CMK (cell line): ENCODE data around the gene SCAF11.
"Not testable (repeated sequence)": the region's sequence is repeated elsewhere in the genome, so short reads cannot be mapped to it uniquely, and the experiment has no call there.

Experiments
- DNase-seq: peaks from one replicate; pipeline ENCODE4 v3.0.0-alpha.2; 2010; ENCODE audit warnings: low read depth

The SCAF11 gene, protein sequence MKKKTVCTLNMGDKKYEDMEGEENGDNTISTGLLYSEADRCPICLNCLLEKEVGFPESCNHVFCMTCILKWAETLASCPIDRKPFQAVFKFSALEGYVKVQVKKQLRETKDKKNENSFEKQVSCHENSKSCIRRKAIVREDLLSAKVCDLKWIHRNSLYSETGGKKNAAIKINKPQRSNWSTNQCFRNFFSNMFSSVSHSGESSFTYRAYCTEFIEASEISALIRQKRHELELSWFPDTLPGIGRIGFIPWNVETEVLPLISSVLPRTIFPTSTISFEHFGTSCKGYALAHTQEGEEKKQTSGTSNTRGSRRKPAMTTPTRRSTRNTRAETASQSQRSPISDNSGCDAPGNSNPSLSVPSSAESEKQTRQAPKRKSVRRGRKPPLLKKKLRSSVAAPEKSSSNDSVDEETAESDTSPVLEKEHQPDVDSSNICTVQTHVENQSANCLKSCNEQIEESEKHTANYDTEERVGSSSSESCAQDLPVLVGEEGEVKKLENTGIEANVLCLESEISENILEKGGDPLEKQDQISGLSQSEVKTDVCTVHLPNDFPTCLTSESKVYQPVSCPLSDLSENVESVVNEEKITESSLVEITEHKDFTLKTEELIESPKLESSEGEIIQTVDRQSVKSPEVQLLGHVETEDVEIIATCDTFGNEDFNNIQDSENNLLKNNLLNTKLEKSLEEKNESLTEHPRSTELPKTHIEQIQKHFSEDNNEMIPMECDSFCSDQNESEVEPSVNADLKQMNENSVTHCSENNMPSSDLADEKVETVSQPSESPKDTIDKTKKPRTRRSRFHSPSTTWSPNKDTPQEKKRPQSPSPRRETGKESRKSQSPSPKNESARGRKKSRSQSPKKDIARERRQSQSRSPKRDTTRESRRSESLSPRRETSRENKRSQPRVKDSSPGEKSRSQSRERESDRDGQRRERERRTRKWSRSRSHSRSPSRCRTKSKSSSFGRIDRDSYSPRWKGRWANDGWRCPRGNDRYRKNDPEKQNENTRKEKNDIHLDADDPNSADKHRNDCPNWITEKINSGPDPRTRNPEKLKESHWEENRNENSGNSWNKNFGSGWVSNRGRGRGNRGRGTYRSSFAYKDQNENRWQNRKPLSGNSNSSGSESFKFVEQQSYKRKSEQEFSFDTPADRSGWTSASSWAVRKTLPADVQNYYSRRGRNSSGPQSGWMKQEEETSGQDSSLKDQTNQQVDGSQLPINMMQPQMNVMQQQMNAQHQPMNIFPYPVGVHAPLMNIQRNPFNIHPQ (N-terminal part only)

DNA sequence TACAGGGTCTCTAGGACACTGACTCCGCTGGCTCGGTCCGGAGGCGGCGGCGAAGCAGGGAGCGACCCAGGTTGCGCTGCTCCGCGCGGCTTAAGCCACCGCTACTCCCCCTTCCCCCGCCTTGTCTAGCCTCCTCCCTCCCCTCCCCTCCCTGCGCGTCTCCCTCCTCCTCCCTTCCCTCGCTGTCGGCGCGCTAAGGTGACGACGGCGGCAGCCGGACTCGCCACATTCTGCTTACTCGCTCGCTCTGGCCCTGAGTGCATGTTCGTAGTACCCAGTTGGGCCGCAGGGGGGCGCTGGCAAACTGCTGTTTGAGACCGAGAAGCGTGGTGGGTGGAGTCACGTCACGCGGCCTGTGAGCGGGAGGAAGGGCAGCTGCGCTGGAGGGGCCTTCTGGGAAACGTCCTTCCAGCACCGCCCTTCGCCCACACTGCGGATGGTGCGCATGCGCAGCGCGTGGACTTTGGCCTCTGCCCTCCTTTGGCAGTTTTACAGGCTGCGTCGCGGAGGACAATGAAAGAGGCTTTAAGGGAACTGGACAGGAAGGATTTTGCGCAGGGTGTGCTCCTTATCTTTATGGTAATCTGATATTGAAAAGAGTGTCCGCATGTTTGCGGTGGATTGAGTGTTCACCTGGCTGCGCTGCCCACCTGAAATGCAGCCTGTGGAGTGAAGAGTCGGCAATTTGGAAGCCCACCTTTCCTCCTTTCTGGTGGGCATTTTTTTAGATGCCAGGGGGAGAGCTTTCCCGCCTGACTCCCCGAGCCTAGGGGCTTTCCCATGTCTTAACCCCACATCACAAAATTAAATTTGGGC, at the start of gene SCAF11:
Gene SCAF11, minus strand, starts transcription at position 107 of the 816 bp plus-strand sequence. CDS start 26,407 bp downstream, outside the sequence.
- DNase-seq: peak; percentile 100

- DNase-seq: peak; percentile 4
Observed at GRCh38 chr12:46037066-46037465, 46.7 kb upstream of the SCAF11 start.

DNA sequence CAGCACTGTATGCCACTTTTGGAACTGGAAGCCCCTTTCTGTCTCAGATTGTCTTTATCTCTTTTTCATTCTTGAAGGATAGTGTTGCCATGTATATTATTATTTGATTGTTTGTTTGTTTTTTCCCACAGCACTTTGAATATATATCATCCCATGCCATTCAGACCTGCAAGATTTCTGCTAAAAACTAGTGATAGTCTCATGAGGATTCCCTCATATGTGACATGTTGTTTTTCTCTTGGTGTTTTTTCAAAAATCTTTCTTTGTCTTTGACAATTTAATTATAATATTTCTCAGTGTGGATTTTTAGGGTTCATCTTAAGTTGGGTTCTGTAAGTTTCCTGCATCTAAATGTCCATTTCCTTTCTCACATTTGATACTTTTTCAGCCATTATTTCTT, 36.8 kb upstream of the SCAF11 start:
- no peak for DNase-seq

- DNase-seq: no peak
Observed at GRCh38 chr12:46024099-46024498, 33.7 kb upstream of the SCAF11 start.

DNA sequence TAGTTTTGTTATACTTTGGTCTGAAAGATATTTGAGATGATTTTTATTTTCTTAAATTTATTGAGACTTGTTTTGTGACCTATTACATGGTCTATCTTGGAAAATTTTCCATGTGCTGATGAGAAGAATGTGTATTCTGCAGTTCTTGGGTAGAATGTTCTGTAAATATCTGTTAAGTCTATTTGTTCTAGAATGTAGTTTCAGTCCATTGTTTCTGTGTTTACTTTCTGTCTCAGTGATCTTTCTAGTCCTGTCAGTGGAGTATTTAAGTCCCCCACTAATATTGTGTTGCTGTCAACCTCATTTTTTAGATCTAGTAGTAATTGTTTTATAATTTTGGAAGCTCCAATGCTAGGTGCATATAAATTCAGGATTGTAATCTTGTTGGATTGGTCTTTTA, 30.4 kb upstream of the SCAF11 start:
- DNase-seq: no peak

DNA sequence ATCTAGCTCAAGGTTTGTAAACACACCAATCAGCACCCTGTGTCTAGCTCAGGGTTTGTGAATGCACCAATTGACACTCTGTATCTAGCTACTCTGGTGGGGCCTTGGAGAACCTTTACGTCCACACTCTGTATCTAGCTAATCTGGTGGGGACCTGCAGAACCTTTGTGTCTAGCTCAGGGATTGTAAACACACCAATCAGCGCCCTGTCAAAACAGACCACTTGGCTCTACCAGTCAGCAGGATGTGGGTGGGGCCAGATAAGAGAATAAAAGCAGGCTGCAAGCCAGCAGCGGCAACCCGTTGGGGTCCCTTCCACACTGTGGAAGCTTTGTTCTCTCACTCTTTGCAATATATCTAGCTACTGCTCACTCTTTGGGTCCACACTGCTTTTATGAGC, 28.3 kb upstream of the SCAF11 start:
- DNase-seq: not testable (repeated sequence)

GRCh38 chr12:46017866-46018375, 27.5 kb upstream of the SCAF11 start:
- not testable (repeated sequence) for DNase-seq

DNA sequence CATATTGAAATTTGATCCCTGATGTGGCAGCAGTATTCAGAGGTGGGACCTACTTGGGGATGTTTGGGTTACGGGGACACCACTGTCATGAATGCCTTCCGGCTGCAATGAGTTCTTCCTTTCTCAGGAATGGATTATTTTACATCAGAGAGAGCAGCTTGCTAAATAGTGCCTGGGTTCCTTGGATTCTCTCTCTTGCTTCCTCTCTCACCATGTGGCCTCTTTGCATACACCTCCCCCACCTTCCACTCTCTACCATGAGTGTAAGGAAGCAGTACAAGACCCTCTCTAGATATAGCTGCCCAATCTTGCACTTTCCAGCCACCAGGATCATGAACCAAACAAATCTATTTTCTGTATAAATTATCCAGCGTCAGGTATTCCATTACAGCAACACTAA, 15.4 kb upstream of the SCAF11 start:
- DNase-seq: no peak

GRCh38 chr12:46005151-46005797, 14.9 kb upstream of the SCAF11 start:
- no peak for DNase-seq

DNA sequence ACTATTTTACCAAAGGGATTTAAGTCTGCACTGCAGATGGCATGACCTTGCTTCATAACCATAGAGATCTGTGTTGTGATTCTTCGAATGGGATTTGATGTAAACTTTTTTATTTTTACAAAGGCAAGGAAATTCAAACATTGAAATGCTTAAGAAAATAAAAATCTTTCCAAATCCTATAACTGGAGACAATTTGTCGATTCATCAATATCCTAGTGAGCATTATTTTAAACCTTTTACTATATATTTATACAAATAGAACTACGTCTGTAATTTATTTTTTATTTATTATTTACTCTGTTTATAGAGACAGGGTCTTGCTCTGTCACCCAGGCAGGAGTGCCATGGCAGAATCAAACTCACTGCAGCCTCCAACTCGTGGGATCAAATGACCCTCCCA, 14.3 kb upstream of the SCAF11 start:
- no peak for DNase-seq

DNA sequence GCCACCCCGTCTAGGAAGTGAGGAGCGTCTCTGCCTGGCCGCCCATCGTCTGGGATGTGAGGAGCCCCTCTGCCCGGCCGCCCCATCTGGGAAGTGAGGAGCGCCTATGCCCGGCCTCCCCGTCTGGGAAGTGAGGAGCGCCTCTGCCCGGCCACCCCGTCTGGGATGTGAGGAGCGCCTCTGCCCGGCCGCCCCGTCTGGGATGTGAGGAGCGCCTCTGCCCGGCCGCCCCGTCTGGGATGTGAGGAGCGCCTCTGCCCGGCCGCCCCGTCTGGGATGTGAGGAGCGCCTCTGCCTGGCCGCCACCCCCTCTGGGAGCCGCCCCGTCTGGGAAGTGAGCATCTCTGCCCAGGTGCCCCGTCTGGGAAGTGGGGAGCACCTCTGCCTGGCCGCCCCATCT, 9.7 kb upstream of the SCAF11 start:
- DNase-seq: not testable (repeated sequence)

- no peak for DNase-seq
Observed at GRCh38 chr12:45994736-45995135, 4.4 kb upstream of the SCAF11 start.

DNA sequence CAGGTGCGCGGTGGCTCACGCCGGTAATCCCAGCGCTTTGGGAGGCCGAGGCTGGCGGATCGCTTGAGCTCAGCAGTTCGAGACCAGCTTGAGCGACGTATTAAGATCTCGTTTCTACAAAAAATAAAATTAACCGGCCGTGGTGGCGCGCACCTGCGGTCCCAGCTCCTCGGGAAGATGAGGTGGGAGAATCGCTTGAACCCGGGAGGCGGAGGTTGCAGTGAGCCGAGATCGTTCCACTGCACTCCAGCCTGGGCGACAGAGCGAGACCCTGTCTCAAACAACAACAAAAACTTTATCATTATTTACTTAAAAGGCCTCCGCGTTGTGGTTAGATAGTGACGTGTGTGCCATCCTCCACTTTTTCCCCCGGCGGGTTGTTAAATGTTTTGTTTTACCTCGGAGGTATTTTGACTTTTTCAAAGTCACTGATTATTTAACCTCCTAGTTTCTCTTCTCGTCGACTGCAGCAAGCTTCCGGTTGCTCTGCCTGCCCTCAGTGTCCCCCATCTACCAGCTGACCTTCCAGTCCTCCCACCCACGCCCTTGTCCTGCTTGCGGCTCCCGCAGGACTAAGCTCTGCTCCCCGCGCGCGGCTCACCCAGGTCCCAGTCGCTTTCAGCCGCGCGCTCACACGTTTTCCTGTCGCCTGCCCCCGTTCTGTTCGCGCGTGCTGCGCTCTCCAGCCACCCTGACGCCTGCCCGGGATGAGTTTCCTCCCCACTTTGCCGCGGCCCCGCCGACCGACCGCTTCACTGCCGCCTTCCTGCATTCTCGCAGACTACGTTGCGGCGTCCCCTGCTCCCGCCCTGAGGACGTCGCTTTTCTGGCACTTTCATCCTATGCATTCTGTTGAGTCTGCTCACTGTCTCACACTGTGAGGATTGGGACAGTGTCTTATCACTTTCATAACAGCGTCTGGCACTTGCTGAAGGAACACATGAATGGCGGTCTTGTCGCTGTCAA, 1.2 kb upstream of the SCAF11 start:
- peak; percentile 66 for DNase-seq

- peak; percentile 37 for DNase-seq
Observed at GRCh38 chr12:45989721-45990467, 480 bp downstream of the SCAF11 start.

- DNase-seq: no peak
Observed at GRCh38 chr12:45989287-45989686, 1.1 kb downstream of the SCAF11 start.

DNA sequence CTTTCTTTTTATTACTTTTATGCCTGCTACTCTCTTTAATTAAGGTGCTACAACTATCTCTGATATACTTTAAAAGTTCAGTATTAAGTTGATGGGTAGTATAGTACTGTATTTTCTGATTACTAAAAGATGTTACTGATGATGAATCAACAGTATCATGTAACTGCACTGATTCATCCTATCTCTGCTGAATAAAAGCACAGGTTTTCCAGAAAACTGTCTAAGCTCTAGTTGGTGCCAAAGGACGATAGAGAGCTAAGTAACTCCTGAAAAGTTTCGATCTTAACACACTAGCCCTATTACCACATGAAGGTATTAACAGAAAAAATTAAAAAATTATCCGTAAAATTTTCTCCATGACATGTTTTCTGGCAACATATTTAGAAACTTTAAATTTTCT, 2.1 kb downstream of the SCAF11 start:
- no peak for DNase-seq

DNA sequence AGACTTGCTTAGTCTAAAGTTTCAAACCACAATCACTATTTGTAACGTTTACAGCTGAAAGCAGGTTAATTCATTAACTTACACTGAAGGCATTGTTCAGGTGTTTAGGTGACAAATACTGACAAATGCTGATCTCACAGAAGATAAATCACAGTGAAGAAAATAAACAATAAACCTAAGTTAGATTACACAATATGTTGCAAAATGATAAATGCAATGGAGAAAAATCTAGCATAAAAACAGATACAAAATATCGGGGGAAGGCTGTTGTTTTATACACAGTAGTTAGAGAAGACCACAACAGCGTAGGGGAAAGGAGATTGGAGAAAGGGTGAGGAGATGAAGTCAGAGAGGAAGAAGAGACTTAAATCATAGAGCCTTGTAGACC, 3.0 kb downstream of the SCAF11 start:
- no peak for DNase-seq

- peak; percentile 54 for DNase-seq
Observed at GRCh38 chr12:45986641-45987339, 3.6 kb downstream of the SCAF11 start.
